Rectal smooth muscle tissue (tissue), 1 donor: ENCODE measurements around the gene B4GALT5.
A peak's percentile ranks its signal among the peaks of the same experiment; 100 is the strongest.
"Not testable (repeated sequence)": the region's sequence is repeated elsewhere in the genome, so short reads cannot be mapped to it uniquely, and the experiment has no call there.

ENCODE experiments used
- H3K27ac ChIP-seq: one replicate; pipeline ENCODE4 v1.7.0; 2013; ENCODE audit warnings: low read depth, low read length, inconsistent platforms
- H3K27me3 ChIP-seq: one replicate; pipeline ENCODE4 v1.7.0; 2013; ENCODE audit warnings: low read length; ENCODE audit not compliant: control insufficient read depth, insufficient read depth
- H3K36me3 ChIP-seq: one replicate; pipeline ENCODE4 v1.7.0; 2013; ENCODE audit warnings: low read length; ENCODE audit not compliant: control insufficient read depth, insufficient read depth
- H3K4me1 ChIP-seq: one replicate; pipeline ENCODE4 v1.7.0; 2013; ENCODE audit warnings: low read length; ENCODE audit not compliant: control insufficient read depth, insufficient read depth
- H3K4me3 ChIP-seq: one replicate; pipeline ENCODE4 v1.7.0; 2013; ENCODE audit warnings: low read length
- H3K9ac ChIP-seq: one replicate; pipeline ENCODE4 v1.7.0; 2013; ENCODE audit warnings: low read length

B4GALT5 gene

DNA sequence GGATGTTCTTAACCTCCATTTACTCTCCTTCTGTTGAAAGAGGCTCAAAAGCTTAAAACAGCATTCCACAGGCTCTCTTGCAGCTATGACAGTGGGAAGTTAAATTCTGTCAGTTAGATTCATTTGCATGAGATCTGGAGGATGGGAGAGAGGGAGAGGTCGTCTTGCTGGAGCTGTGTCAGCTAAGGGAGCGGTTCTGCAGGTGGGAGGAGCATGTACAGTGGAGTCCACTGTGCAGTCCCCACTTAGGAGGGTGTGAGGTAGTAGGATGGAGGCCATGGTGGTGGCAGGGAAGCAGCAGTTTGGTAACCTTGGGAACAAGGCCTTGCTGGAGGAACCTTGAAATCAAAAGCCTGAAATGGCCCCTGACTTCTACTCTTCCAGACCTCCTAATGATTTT, 12.0 kb upstream of the B4GALT5 start:
- H3K36me3 ChIP-seq, result no peaks in the 10 kb centered on the region
- H3K27ac ChIP-seq, result no peak overlapping the region
- no peaks in the 10 kb centered on the region for H3K27me3 ChIP-seq
- H3K4me3 ChIP-seq, result no peak overlapping the region
- H3K9ac ChIP-seq, result no peak overlapping the region
- no peaks in the 10 kb centered on the region for H3K4me1 ChIP-seq

DNA sequence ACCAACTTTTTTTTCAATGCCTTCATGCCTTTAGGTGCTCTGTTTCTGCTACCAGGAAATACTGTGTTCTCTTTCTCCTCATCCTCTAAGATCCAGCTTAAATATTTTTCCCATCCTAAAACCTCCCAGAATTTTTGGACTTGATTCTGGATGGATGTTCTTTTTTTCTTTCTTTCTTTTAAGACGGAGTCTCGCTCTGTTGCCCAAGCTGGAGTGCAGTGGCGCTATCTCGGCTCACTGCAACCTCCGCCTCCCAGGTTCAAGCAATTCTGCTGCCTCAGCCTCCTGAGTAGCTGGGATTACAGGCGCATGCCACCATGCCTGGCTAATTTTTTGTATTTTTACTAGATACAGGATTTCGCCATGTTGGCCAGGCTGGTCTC, 11.5 kb upstream of the B4GALT5 start:
- H3K4me1 ChIP-seq, H3K27ac ChIP-seq, H3K36me3 ChIP-seq, H3K9ac ChIP-seq, H3K27me3 ChIP-seq, H3K4me3 ChIP-seq: not testable (repeated sequence)

DNA sequence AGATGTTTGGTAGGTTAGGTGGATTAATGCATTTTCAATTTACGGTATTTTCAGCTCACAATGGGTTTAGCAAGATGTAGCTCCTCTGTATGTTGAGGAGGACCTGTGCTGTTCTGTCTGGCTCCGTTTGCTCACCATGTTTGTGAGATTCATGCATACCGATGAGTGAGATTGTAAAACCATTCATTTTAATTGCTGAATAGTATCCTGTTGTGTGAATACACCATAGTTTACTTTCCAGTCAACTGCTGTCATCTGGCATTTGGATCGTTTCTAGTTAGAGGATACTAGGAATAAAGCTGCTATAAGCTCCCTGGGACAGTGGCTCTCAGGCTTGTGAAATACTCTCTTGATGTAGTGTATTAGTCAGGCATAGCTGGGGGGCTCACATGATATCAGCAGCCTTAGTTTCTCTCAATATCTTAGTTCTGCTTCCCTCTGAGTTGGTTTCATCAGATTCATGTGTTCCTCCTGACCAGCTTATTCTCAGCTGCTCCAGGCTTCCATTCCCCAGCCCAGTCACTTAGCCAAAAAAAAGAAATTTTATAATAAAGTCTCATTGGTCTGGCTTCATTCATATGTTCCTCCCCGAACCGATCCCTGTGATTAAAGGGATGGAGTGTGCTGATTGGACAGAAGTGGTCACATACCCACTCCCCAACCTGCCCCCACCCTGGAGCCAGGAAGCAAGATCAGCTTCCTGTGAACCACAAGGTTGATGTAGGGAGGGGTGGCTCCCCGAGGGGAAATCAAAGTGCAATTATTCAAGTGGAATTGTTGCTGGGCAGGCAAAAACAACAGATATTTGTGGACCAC, 10.9 kb upstream of the B4GALT5 start:
- H3K9ac ChIP-seq, result no peak overlapping the region
- no peak overlapping the region for H3K27ac ChIP-seq

DNA sequence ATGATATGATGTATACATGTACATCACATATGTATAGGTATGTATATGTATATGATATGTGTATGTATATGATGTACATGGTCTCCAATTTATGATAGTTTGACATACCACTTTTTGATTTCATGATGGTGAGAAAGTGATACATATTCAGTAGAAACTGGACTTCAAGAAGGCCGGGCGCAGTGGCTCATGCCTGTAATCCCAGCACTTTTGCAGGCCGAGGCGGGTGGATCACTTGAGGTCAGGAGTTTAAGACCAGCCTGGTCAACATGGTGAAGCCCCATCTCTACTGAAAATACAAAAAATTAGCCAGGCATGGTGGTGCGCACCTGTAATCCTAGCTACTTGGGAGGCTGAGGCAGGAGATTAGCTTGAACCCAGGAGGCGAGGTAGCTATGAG, 10.1 kb upstream of the B4GALT5 start:
- not testable (repeated sequence) for H3K4me3 ChIP-seq, H3K27me3 ChIP-seq, H3K27ac ChIP-seq, H3K4me1 ChIP-seq, H3K36me3 ChIP-seq, H3K9ac ChIP-seq

More for the DNA sequence above, 10.9 kb upstream of the B4GALT5 start:
- no peaks in the 10 kb centered on the region for H3K36me3 ChIP-seq
- no peaks in the 10 kb centered on the region for H3K27me3 ChIP-seq
- no peak overlapping the region for H3K4me3 ChIP-seq
- no peaks in the 10 kb centered on the region for H3K4me1 ChIP-seq

DNA sequence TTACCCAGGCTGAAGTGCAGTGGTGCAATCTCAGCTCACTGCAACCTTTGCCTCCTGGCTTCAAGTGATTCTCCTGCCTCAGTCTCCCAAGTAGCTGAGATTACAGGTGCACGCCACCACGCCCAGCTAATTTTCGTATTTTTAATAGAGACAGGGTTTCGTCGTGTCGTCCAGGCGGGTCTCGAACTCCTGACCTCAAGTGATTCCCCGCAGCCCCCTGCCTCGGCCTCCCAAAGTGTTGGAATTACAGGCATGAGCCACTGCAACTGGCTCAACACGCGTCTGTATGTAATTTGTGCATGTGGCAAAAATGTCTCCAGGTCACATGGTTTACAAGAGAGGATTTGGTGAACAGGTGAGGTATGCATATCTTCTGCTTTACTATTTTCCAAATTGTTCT, 7.6 kb upstream of the B4GALT5 start:
- H3K4me1 ChIP-seq, H3K27me3 ChIP-seq, H3K9ac ChIP-seq, H3K4me3 ChIP-seq, H3K27ac ChIP-seq, H3K36me3 ChIP-seq: not testable (repeated sequence)

DNA sequence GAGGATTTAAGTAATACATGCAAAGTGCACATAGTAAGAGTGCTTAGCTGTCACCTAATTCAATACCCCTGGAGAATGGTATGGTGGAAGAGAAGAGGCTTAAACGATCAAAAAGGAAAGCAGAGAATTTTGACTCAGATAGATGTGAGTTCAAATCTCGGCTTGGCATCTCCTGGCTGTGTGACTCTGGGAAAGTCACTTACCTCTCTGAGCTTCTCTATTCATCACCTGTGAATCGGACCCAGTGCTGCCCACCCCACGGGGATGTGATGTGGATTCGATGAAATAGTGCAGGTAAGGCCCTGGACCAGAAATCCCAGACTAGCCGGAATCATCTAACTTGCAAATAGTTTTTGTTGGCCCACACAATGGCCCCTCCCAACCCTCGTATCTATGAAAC, 1.8 kb upstream of the B4GALT5 start:
- peaks cover 13% of the 10 kb centered on the region for H3K4me1 ChIP-seq
- H3K4me3 ChIP-seq, result no peak overlapping the region
- H3K27me3 ChIP-seq, result no peaks in the 10 kb centered on the region
- H3K27ac ChIP-seq, result no peak overlapping the region
- H3K36me3 ChIP-seq, result no peaks in the 10 kb centered on the region
- no peak overlapping the region for H3K9ac ChIP-seq

DNA sequence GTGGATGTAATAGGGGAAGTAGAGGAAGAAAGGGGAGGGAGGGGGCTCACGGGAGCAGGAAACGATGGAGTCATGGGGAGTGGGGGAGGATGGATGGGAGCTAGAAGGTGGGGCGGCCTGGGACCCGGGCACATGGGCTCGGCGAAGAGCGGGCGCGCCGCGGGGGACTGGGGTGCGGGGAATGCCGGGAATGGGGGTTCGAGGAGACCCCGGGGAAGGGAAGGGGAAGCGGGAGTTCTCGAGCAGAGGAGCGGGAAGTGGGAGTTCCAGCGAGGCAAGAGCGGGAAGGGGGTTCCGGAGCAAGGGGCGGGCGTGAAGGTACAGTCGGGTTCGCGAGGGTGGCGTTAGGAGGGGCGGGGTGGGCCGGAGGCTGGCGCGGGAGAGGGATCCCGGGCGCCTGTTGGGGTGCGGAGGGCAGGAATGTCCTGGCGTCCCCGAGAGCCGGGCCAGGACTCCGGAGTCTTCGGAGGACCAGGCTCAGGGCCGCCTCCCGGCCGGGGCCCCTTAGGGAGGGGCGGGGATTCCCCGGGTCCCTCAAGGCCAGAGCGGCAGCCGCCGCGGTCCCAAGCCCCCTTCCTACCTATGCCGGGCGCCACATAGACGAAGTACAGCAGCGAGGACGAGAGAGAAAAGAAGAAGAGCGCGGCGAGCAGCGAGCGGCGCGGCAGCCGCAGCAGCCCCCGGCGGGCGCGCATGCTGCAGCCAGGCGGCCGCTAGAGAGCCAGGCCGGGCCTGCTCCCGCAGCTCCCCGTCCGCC, 504 bp downstream of the B4GALT5 start:
- Histone ChIP-seq H3K9ac (peak overlapping the region; percentile 86), H3K4me3 (peak overlapping the region; percentile 66), H3K27me3 (no peaks in the 10 kb centered on the region), H3K27ac (peak overlapping the region; percentile 89), H3K36me3 (no peaks in the 10 kb centered on the region), H3K4me1 (peaks cover 13% of the 10 kb centered on the region)

DNA sequence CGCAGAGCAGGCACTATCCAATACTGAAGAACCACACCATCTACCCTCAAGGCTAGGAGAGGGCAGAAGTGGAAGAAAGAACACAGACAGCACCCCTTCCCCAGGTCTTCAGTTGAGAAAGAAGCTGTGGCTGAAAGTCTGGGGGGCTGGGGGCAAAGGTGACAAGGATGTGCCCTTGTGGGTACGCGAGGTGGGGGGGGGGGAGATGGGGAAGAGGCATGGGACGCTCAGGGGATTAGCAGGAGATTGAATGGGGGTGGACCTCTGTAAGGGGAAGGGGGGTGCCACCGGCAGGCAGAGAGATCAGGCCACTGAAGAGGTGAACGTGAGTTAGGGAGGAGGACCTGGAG, 1.1 kb downstream of the B4GALT5 start:
- Histone ChIP-seq H3K36me3 (no peaks in the 10 kb centered on the region), H3K27ac (peak overlapping the region; percentile 89), H3K4me1 (peaks cover 13% of the 10 kb centered on the region), H3K27me3 (no peaks in the 10 kb centered on the region), H3K4me3 (peak overlapping the region; percentile 66), H3K9ac (peak overlapping the region; percentile 86)

DNA sequence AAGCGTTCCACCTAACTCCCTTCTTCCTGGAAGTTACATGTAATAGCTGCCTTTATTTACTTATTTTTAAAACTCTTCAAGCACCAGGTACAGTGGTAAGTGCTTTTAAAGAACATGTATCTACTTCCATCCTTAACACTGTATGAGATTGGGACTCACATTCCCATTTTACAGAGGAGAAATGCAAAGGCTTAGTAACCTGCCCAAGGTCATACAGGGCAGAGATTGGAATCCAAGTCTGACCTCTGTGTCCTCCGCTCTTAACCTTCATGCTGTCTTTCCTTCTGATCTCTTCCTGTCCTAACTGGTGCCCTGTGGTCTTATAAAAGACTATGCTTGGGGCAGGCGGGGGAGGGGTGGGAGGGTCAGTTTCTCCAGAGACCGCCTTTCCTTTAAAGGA, 1.6 kb downstream of the B4GALT5 start:
- Histone ChIP-seq H3K36me3 (no peaks in the 10 kb centered on the region), H3K27me3 (no peaks in the 10 kb centered on the region), H3K27ac (peak overlapping the region; percentile 89), H3K4me3 (peak overlapping the region; percentile 66), H3K4me1 (peaks cover 13% of the 10 kb centered on the region), H3K9ac (no peak overlapping the region)

DNA sequence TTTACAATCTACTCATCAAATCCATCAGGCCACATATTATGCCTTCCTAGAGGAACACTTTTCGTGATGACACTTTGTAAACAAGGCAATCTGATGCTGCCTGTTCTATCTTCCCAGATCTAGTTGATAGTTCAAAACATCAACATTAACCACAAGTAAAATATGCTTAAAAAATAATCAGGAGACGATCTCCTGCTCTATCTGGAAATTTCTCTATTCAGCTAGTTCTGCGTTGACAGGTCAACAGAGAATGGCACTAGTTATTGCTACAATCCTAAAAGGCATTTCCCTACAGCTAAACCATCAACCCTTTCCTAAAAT, 2.1 kb downstream of the B4GALT5 start:
- Histone ChIP-seq H3K4me3 (peak overlapping the region; percentile 66), H3K36me3 (no peaks in the 10 kb centered on the region), H3K27me3 (no peaks in the 10 kb centered on the region), H3K4me1 (peaks cover 14% of the 10 kb centered on the region), H3K9ac (no peak overlapping the region), H3K27ac (peak overlapping the region; percentile 89)

DNA sequence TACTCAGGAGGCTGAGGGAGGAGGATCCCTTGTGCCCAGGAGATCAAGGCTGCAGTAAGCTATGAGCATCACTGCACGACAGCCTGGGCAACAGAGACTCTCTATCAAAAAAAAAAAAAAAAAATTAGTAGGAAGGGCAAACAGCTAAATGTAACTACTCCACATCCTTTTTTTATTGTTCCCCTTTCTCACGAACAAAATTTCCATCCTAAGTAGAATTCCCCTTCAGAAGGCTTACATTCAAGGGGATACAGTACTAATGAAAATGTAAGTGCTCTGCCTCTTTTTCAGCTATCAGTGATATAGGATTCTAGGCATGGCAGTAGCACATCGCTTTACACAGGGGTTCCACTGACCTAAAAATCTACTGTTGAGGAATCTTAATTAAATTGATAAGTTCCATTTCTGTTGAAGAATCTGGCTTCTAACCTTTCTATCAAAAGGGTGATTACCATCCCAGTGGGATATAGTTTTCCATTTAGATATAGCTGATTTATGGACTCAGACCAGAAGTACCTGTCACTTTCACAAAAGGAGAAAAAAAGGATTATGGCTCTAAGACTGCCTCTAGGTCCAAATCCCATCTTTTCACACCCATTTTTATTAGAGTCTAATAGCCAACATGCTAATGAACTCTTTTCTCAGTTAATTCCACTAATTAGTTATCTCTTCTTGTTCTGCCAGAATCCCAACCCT, 2.6 kb downstream of the B4GALT5 start:
- peak overlapping the region; percentile 66 for H3K4me3 ChIP-seq
- no peaks in the 10 kb centered on the region for H3K36me3 ChIP-seq
- no peak overlapping the region for H3K9ac ChIP-seq
- H3K4me1 ChIP-seq, result peaks cover 18% of the 10 kb centered on the region
- H3K27me3 ChIP-seq, result no peaks in the 10 kb centered on the region
- H3K27ac ChIP-seq, result peak overlapping the region; percentile 89

DNA sequence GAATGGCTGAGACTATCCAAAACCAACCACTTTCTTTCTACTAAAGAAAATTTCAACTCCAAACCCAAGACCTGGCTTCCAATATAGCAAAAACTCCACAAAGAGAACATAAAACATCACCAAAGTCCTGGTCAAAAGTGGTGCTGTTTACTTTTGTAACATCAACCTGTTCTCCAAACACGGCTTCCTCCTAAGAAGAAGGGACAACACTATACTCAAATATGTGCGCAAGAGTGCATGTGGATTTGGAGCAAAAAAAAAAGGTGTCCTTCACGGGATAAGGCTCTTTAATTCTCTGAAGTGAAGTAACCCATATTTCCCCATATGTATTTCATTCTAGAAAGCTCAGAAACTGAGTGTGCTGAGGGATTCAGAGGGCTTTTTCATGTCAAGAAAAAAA, 6.6 kb downstream of the B4GALT5 start:
- Histone ChIP-seq H3K9ac (no peak overlapping the region), H3K27me3 (no peaks in the 10 kb centered on the region), H3K4me1 (peaks cover 16% of the 10 kb centered on the region), H3K36me3 (no peaks in the 10 kb centered on the region), H3K4me3 (no peak overlapping the region), H3K27ac (peak overlapping the region; percentile 40)
